Endothelial cell of umbilical vein (primary cell): ENCODE measurements around the gene USP11. TPM values are rescaled to one million over a fixed set of nuclear protein-coding genes. Genes with fewer than 3 reads are reported as not detected.
A peak's percentile ranks its signal among the peaks of the same experiment; 100 is the strongest.

Source experiments
- BruUV-seq: library from RNA; stranded (reverse); fragments of 400-500 nt; replicated peaks from 2 replicates; lab custom pipeline; 2021; lab: Mats Ljungman, UMichigan
- CTCF ChIA-PET: fragments of 300-600, 350-600 bp; sonication (Branson Sonifier 250); formaldehyde crosslinking; loops from one replicate; lab custom pipeline; 2021; ENCODE audit warnings: antibody characterized with exemption, inconsistent platforms; lab: Charles Lee
- POLR2A ChIA-PET: fragments of 300-600, 350-600 bp; sonication (Branson Sonifier 250); formaldehyde crosslinking; loops from one replicate; lab custom pipeline; 2021; ENCODE audit warnings: antibody characterized with exemption, inconsistent platforms; lab: Charles Lee
- DNase-seq: peaks from one replicate; pipeline ENCODE4 v3.0.0-alpha.2; 2011; ENCODE audit warnings: low read depth, low spot score
- FAIRE-seq: peaks from 2 replicates; lab custom pipeline; 2011; peaks lifted over from hg19 to GRCh38; lab: Jason Lieb, UNC
- H2AFZ ChIP-seq: 2 replicates; pipeline ENCODE4 v1.6.0; 2012; ENCODE audit warnings: low read depth, low read length, control low read depth, inconsistent platforms
- H3K27ac ChIP-seq: 2 replicates; pipeline ENCODE4 v1.5.1; 2011; ENCODE audit warnings: low read depth, mild to moderate bottlenecking, control low read depth, low read length, moderate library complexity; ENCODE audit not compliant: insufficient read depth
- H3K27me3 ChIP-seq, 2 experiments: 2 replicates each; pipeline versions ENCODE4 v1.6.0 to v1.6.1; 2011; ENCODE audit warnings: low read length in 2 of 2, mixed read lengths in 1 of 2; ENCODE audit not compliant: control insufficient read depth in 2 of 2, insufficient read depth in 2 of 2
- H3K36me3 ChIP-seq, 2 experiments: 2 replicates in 1 of 2; 3 replicates in 1 of 2; pipeline ENCODE4 v1.5.1; 2011; ENCODE audit warnings: low read length in 2 of 2, mild to moderate bottlenecking in 1 of 2, moderate library complexity in 1 of 2; ENCODE audit not compliant: control insufficient read depth in 2 of 2, insufficient read depth in 2 of 2; ENCODE audit errors: extremely low read depth in 1 of 2
- H3K4me1 ChIP-seq: 3 replicates; pipeline ENCODE4 v1.5.1; 2011; ENCODE audit warnings: mild to moderate bottlenecking, low read length; ENCODE audit not compliant: control insufficient read depth, insufficient read depth; ENCODE audit errors: extremely low read depth
- H3K4me2 ChIP-seq: 2 replicates; pipeline ENCODE4 v1.6.1; 2011; ENCODE audit warnings: low read length, control low read depth, mixed read lengths; ENCODE audit not compliant: insufficient read depth
- H3K4me3 ChIP-seq, 3 experiments: fragments of 200-600 bp in 1 of 3; sonication (generic), shearing (Covaris generic) in 1 of 3; replicated peaks in 1 of 3; 2 replicates each; pipeline ENCODE4 v1.5.1; 2011 to 2016; ENCODE audit warnings: control low read depth in 3 of 3, low read length in 3 of 3, mild to moderate bottlenecking in 2 of 3, inconsistent platforms in 1 of 3, low read depth in 1 of 3, moderate library complexity in 1 of 3; ENCODE audit not compliant: insufficient read depth in 1 of 3
- H3K79me2 ChIP-seq: 2 replicates; pipeline ENCODE4 v1.6.0; 2012; ENCODE audit warnings: low read length, inconsistent platforms; ENCODE audit not compliant: control insufficient read depth, insufficient read depth
- H3K9ac ChIP-seq: replicated peaks from 2 replicates; pipeline ENCODE3; 2011; ENCODE audit warnings: low read length, control low read depth; ENCODE audit not compliant: insufficient read depth; ENCODE audit errors: extremely low read depth
- H3K9me1 ChIP-seq: replicated peaks from 3 replicates; pipeline ENCODE4 v1.6.0; 2011; ENCODE audit warnings: mild to moderate bottlenecking, low read length; ENCODE audit not compliant: control insufficient read depth, insufficient read depth; ENCODE audit errors: extremely low read depth
- H3K9me3 ChIP-seq: replicated peaks from 2 replicates; pipeline ENCODE4 v1.5.1; 2012; ENCODE audit warnings: low read length, inconsistent platforms; ENCODE audit not compliant: control insufficient read depth, insufficient read depth
- H4K20me1 ChIP-seq: replicated peaks from 2 replicates; pipeline ENCODE3; 2011; ENCODE audit warnings: mild to moderate bottlenecking, low read length; ENCODE audit not compliant: control insufficient read depth, insufficient read depth; ENCODE audit errors: extremely low read depth
- CTCF ChIP-seq, 2 donors: IDR thresholded peaks; 1 replicate in 1 of 2; 2 replicates in 1 of 2; pipeline ENCODE4 v1.5.1; 2011; ENCODE audit warnings: low read length in 2 of 2, mild to moderate bottlenecking in 2 of 2, moderate library complexity in 2 of 2, control low read depth in 1 of 2, inconsistent platforms in 1 of 2, low read depth in 1 of 2; ENCODE audit not compliant: insufficient read depth in 1 of 2; ENCODE audit errors: extremely low read depth in 1 of 2
- FOS ChIP-seq: IDR thresholded peaks from 2 replicates; pipeline ENCODE4 v1.6.1; 2011; ENCODE audit warnings: mild to moderate bottlenecking, low read length, moderate library complexity, borderline replicate concordance; ENCODE audit not compliant: insufficient read depth
- GATA2 ChIP-seq: IDR thresholded peaks from 2 replicates; pipeline ENCODE4 v1.7.0; 2011; ENCODE audit warnings: low read depth, mild to moderate bottlenecking, moderate library complexity, mixed read lengths, low read length; ENCODE audit not compliant: insufficient read length, insufficient read depth
- JUN ChIP-seq: IDR thresholded peaks from 2 replicates; pipeline ENCODE4 v1.6.1; 2011; ENCODE audit warnings: borderline replicate concordance, low read depth; ENCODE audit not compliant: insufficient read length, insufficient read depth
- MAX ChIP-seq: IDR thresholded peaks from 2 replicates; pipeline ENCODE4 v1.6.1; 2011; ENCODE audit not compliant: insufficient read depth, insufficient read length
- MYC ChIP-seq: IDR thresholded peaks from one replicate; pipeline ENCODE4 v1.6.1; 2011; ENCODE audit warnings: mild to moderate bottlenecking, low read depth, low read length
- POLR2A ChIP-seq: IDR thresholded peaks from 2 replicates; pipeline ENCODE4 v1.6.1; 2012; ENCODE audit warnings: low read depth, mild to moderate bottlenecking, control low read depth, low read length
- POLR2AphosphoS5 ChIP-seq: IDR thresholded peaks from 2 replicates; pipeline ENCODE4 v1.6.1; 2012; ENCODE audit warnings: low read depth, mild to moderate bottlenecking, control low read depth, low read length, moderate library complexity; ENCODE audit not compliant: insufficient read depth
- dilution Hi-C: fragments of 300-500 bp; cut with MboI; formaldehyde crosslinking; loops from one replicate; pipeline ENCODE4 v1.15.0; 2019; ENCODE audit warnings: low sequenced_read_pairs; ENCODE audit not compliant: extremely low pct_ligation_motif_present
- intact Hi-C: fragments of 100-400 bp; cut with micrococcal nuclease; formaldehyde crosslinking; loops from one replicate; pipeline ENCODE4 v1.10.0; 2022
- polyA plus RNA-seq, 4 experiments: library from polyadenylated mRNA; depleted of rRNA in 3 of 4; stranded (reverse) in 3 of 4; unstranded in 1 of 4; fragments of >200 nt; gene quantifications; 2 replicates each; pipeline versions ENCODE4 v1.2.1 to v1.2.3, GENCODE V29; 2011 to 2012; ENCODE audit warnings: missing spikeins in 1 of 4
- total RNA-seq: library from RNA; stranded (reverse); gene quantifications from 2 replicates; pipeline ENCODE4 v1.2.3, GENCODE V29; 2021

The USP11 gene
- total and polyA plus RNA-seq, 2 donors (not counting 3 experiments of a cell fraction or from before 2014, with no cell fraction given): 24.0 to 36.4 TPM

GRCh38 chrX:47214435-47215077, 18.3 kb upstream of the USP11 start:
- Histone ChIP-seq H3K27me3 (no peaks in the 10 kb centered on the region), H3K36me3 (peaks cover 13 to 48% of the 10 kb centered on the region in 2 experiments), H3K9me3 (no peaks in the 10 kb centered on the region), H3K4me1 (peaks cover 13% of the 10 kb centered on the region), H3K4me3 (no peak overlapping the region), H3K4me2 (no peak overlapping the region), H2AFZ (no peak overlapping the region), H4K20me1 (no peaks in the 10 kb centered on the region), H3K9me1 (no peaks in the 10 kb centered on the region), H3K9ac (no peak overlapping the region), H3K79me2 (peaks cover 10% of the 10 kb centered on the region), H3K27ac (no peak overlapping the region)
- FAIRE-seq (no peak), DNase-seq (no peak)
- dilution Hi-C loops: no loop called here
- intact Hi-C loops: loop anchor here (5.0 kb wide), 3 partner anchors 148 to 308 kb away; partner anchors contain the start of gene ZNF41
- POLR2A ChIA-PET: no interaction called here
- TF ChIP-seq POLR2AphosphoS5: no peak
- TF ChIP-seq GATA2: no peak
- TF ChIP-seq MAX: no peak
- no peak for TF ChIP-seq FOS
- TF ChIP-seq MYC: no peak
- no peak for TF ChIP-seq JUN
- no peak for TF ChIP-seq CTCF (IDR thresholded peaks at IDR 0.05; ENCODE audit: extremely low read depth in 1 of 2, insufficient read depth in 1 of 2, low read depth in 1 of 2, low read length in 2 of 2)
- TF ChIP-seq POLR2A: no peak
- BruUV-seq: TSS peak; percentile 80
- CTCF ChIA-PET: no interaction called here
